ENCODE measurements around the gene GKN1.
"Not testable (repeated sequence)": the region's sequence is repeated elsewhere in the genome, so short reads cannot be mapped to it uniquely, and the experiment has no call there.

GRCh38 chr2:68955432-68955831 is 19.0 kb upstream of the GKN1 start:
- not testable (repeated sequence) for TF ChIP-seq CTCF (IDR thresholded peaks at IDR 0.05; ENCODE audit: borderline replicate concordance, extremely low read depth, low read length, poor library complexity, severe bottlenecking); EZH2 (IDR thresholded peaks at IDR 0.05; ENCODE audit: borderline replicate concordance, low read depth, low read length, severe bottlenecking)
